ENCODE measurements around the gene ITPKB.

ITPKB gene

GRCh38 chr1:226706684-226707083 is 32.4 kb downstream of the ITPKB start:
- TF ChIP-seq, protein P1, sequence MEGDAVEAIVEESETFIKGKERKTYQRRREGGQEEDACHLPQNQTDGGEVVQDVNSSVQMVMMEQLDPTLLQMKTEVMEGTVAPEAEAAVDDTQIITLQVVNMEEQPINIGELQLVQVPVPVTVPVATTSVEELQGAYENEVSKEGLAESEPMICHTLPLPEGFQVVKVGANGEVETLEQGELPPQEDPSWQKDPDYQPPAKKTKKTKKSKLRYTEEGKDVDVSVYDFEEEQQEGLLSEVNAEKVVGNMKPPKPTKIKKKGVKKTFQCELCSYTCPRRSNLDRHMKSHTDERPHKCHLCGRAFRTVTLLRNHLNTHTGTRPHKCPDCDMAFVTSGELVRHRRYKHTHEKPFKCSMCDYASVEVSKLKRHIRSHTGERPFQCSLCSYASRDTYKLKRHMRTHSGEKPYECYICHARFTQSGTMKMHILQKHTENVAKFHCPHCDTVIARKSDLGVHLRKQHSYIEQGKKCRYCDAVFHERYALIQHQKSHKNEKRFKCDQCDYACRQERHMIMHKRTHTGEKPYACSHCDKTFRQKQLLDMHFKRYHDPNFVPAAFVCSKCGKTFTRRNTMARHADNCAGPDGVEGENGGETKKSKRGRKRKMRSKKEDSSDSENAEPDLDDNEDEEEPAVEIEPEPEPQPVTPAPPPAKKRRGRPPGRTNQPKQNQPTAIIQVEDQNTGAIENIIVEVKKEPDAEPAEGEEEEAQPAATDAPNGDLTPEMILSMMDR (IDR thresholded peaks at IDR 0.05), result no peak
- Histone ChIP-seq H3K4me3 (no peak overlapping the region), H3K27ac (no peak overlapping the region)
- no peak for DNase-seq (ENCODE audit: low spot score)

DNA sequence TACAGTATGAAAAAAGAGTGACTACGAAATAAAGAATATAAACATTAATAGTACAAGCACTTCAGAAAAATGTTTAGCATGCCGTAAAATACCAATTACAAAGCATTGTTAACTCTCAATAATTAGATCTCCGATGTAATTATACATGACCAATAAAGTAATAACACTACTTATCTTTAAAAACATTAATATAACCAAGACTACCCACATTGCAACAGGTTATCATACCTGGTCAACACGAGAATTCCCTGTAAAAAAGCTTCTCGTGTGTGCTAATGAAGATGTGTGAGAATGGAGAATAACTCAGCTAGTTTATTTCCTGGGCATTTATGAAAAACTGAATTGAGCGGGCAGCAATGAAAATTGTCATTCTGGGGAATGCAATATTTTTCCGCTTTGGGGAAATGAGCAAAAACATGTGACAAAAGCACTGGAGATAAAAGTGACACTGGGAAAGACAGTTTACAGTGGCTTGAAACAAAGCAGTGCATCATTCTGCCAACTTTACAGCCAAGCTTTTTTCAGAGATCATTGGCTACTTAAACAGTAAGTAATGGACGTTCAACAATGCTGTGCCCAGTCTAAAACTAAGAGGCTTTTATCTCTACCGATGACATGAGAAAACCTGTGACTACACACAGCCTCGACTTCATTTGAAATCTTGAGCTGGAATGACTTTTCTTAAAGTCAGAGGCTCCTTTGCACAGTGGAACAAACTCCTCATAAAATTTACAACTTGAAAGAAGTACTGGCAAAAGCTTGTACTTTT is 34.7 kb downstream of the ITPKB start:
- H3K27ac ChIP-seq, result peak overlapping the region in 1 of 2 donors; percentile 99

DNA sequence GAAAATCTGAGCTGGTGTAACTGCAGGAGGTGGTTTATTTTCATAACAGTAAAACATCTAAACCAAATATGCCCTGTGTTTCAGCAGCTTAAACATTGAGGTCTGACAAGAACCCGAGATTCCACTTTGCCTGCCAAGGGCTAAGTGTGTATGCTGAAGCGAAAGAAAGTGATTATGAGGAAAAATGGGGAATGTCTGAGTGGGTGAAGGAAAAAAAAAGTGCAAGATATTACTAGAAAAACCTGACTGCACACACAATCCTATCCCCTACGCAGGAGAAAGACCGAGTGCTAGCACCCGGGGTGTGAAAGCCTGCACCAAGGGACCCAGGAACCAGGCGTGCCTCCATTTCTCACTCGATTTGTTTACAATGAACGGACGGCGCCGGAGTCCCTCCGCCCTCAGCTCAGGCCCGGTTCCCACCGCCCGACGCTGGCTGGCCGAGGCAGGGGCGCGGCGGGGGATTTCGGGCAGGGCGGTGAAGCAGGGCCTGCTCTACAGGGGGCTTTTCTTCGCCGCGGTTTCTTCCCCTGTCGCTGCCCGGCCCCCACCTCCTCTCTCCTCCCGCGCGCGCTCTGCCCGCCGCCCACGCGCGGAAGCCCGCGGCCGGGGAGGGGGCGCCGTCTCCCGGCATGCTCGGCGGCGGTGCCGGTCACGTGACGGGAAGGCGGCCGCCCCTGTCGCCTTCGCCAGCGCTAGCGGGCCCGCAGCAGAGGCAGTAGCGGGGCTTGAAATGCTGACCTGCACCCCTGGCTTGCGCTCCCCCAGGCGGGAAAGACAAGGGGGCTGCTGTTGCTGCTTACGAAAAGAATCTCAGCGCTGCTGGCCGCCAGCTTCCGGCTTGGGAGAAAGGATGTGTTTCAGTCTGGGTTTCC is 35.9 kb downstream of the ITPKB start:
- TF ChIP-seq, protein P1 (IDR thresholded peaks at IDR 0.05), result no peak
- peak; percentile 83 for DNase-seq (ENCODE audit: low spot score)
- H3K27ac ChIP-seq, result peak overlapping the region; percentile 94 to 99
- peak overlapping the region; percentile 89 for H3K4me3 ChIP-seq

More for the DNA sequence above, 34.7 kb downstream of the ITPKB start:
- DNase-seq (ENCODE audit: low spot score), result no peak
- H3K4me3 ChIP-seq, result no peak overlapping the region
- TF ChIP-seq, protein P1 (IDR thresholded peaks at IDR 0.05), result no peak

DNA sequence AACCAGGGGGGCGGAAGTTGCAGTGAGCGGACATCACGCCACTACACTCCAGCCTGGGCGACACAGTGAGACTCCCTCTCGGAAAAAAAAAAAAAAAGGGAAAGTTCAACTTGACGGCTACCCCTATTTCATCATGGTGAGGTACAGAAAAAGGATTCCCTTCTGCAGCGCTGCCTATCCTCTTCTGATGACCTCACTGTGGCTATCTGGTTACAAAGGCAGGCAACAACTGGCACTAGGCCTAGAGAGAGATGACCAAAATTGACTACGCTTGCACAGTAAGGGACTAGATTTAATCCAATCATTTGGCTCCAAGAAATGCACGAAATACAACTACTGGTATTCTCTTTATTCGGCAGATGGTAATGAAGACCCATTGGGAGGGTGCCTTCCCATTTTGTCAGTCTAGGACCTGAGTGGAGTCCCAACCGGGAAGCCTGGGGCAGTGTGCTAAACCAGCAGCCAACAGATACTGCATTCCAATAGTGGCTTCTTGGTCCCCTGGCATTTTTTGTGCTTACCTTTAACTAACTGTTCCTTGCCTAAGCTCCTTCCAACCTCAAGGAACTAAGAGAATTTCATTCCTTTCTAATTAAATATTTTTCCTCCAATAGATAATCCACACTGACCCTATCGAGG is 36.6 kb downstream of the ITPKB start:
- DNase-seq (ENCODE audit: low spot score), result no peak
- peak overlapping the region; percentile 94 to 99 for H3K27ac ChIP-seq
- H3K4me3 ChIP-seq, result peak overlapping the region; percentile 89
- TF ChIP-seq, protein P1 (IDR thresholded peaks at IDR 0.05), result no peak

GRCh38 chr1:226700861-226701260 is 38.2 kb downstream of the ITPKB start:
- Histone ChIP-seq H3K27ac (no peak overlapping the region), H3K4me3 (no peak overlapping the region)
- no peak for DNase-seq (ENCODE audit: low spot score)
- TF ChIP-seq, protein P1 (IDR thresholded peaks at IDR 0.05), result no peak

DNA sequence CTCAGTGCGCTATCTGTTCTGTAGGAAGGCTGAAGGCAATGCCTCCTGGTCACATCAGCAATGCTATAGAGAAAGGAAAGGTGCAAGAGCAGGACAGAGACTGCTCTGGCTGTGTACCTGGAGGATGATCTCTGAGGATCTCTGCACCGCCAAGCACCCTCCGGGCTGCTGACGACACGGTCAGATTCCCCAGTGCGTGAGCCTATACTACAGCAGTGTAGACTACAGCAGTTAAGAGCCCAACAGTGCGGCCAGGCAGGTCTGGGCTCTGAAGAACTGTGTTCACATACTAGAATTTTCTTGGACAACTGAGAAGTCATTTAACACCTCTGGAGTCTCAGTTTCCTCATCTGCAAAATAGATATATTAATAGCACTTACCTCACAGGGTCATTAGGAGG is 39.9 kb downstream of the ITPKB start:
- no peak for DNase-seq (ENCODE audit: low spot score)
- TF ChIP-seq, protein P1 (IDR thresholded peaks at IDR 0.05), result no peak
- Histone ChIP-seq H3K27ac (no peak overlapping the region), H3K4me3 (no peak overlapping the region)

All from coronary artery (tissue), 2 donors.